HepG2 (cell line): ENCODE measurements around the gene GATA5. TPM values are rescaled to one million over a fixed set of nuclear protein-coding genes. Genes with fewer than 3 reads are reported as not detected.
A peak's percentile ranks its signal among the peaks of the same experiment; 100 is the strongest.

ENCODE experiments used
- ARNT2 ChIP-seq: sonication (generic); formaldehyde crosslinking; IDR thresholded peaks from 2 replicates; pipeline ENCODE4 v1.8.0; 2022; ENCODE audit warnings: mild to moderate bottlenecking, low read depth, missing genetic modification reagents, moderate library complexity
- BRD4 ChIP-seq: sonication (generic); formaldehyde crosslinking; IDR thresholded peaks from 2 replicates; pipeline ENCODE4 v1.4.0; 2020; ENCODE audit warnings: missing genetic modification reagents
- E2F1 ChIP-seq: sonication (generic); formaldehyde crosslinking; IDR thresholded peaks from 2 replicates; pipeline ENCODE4 v1.5.0; 2020; ENCODE audit warnings: missing genetic modification reagents
- IRF2 ChIP-seq: IDR thresholded peaks from 2 replicates; pipeline ENCODE4 v1.6.1; 2018; ENCODE audit warnings: missing genetic modification reagents, missing compliant biosample characterization
- NFE2 ChIP-seq: sonication (generic); formaldehyde crosslinking; IDR thresholded peaks from 2 replicates; pipeline ENCODE4 v1.4.0; 2020; ENCODE audit warnings: missing genetic modification reagents
- THAP9 ChIP-seq: sonication (generic); formaldehyde crosslinking; IDR thresholded peaks from 2 replicates; pipeline ENCODE4; 2020; ENCODE audit warnings: missing genetic modification reagents, mild to moderate bottlenecking, borderline replicate concordance
- ZFP91 ChIP-seq: sonication (generic); formaldehyde crosslinking; IDR thresholded peaks from 2 replicates; pipeline ENCODE4 v1.9.0; 2022; ENCODE audit warnings: missing genetic modification reagents, mild to moderate bottlenecking, borderline replicate concordance
- ZMAT5 ChIP-seq: sonication (generic); formaldehyde crosslinking; IDR thresholded peaks from 2 replicates; pipeline ENCODE4 v1.5.0; 2020; ENCODE audit warnings: mild to moderate bottlenecking, low read depth, missing genetic modification reagents, borderline replicate concordance
- ZNF263 ChIP-seq: sonication (generic); formaldehyde crosslinking; IDR thresholded peaks from 2 replicates; pipeline ENCODE4 v1.4.0; 2020; ENCODE audit warnings: missing genetic modification reagents
- ZNF318 ChIP-seq: sonication (generic); formaldehyde crosslinking; IDR thresholded peaks from 2 replicates; pipeline ENCODE4 v1.4.0; 2020; ENCODE audit warnings: mild to moderate bottlenecking, missing genetic modification reagents
- ZNF550 ChIP-seq: sonication (generic); formaldehyde crosslinking; IDR thresholded peaks from 2 replicates; pipeline ENCODE4 v1.4.0; 2020; ENCODE audit warnings: mild to moderate bottlenecking, missing genetic modification reagents, borderline replicate concordance
- ZNF724P ChIP-seq: sonication (generic); formaldehyde crosslinking; IDR thresholded peaks from 2 replicates; pipeline ENCODE4 v1.8.0; 2022; ENCODE audit warnings: missing genetic modification reagents, borderline replicate concordance
- ZNF776 ChIP-seq: sonication (generic); formaldehyde crosslinking; IDR thresholded peaks from 2 replicates; pipeline ENCODE4 v1.4.0; 2020; ENCODE audit warnings: mild to moderate bottlenecking, missing genetic modification reagents
- polyA plus RNA-seq, 8 experiments: library from polyadenylated mRNA; depleted of rRNA in 3 of 8; stranded (reverse) in 7 of 8; unstranded in 1 of 8; fragments of >200 nt; fragmentation: Illumina TruSeq in 4 of 8; extraction: Trizol in 4 of 8; gene quantifications; 2 replicates each; pipeline versions ENCODE4 v1.2.1 to v1.2.3, GENCODE V29; 2011 to 2016; ENCODE audit warnings: low read depth in 4 of 8, missing spikeins in 1 of 8, mixed read lengths in 1 of 8; ENCODE audit not compliant: insufficient read depth in 1 of 8
- total RNA-seq, 5 experiments: library from RNA; depleted of rRNA; stranded (reverse); fragments of >200 nt; fragmentation: Illumina TruSeq; extraction: Trizol; gene quantifications; 2 replicates each; pipeline ENCODE4 v1.2.3, GENCODE V29; 2016; ENCODE audit warnings: low read depth in 1 of 5

The GATA5 gene
- total and polyA plus RNA-seq, 2 of the 13 experiments (the other 11 are each of a cell fraction or from before 2014, with no cell fraction given) = 0.12 to 0.20 TPM

GRCh38 chr20:62424249-62425107 is 51.3 kb downstream of the GATA5 start (continued):
- TF ChIP-seq ZFP91 (CRISPR knock-in tag) = 0 out of 2 replicates have a peak, but pooled peaks have one; percentile 2
- TF ChIP-seq ZNF724P (CRISPR knock-in tag) = no peak
- TF ChIP-seq E2F1 (CRISPR knock-in tag) = no peak
- no peak for TF ChIP-seq ZMAT5
- no peak for TF ChIP-seq ZNF550 (CRISPR knock-in tag)
- TF ChIP-seq ZNF776 (CRISPR knock-in tag) = 0 out of 2 replicates have a peak, but pooled peaks have one; percentile 46
- TF ChIP-seq ZNF318 (CRISPR knock-in tag) = no peak
- no peak for TF ChIP-seq ARNT2 (CRISPR knock-in tag)
- no peak for TF ChIP-seq BRD4
- no peak for TF ChIP-seq NFE2 (CRISPR knock-in tag)
- no peak for TF ChIP-seq IRF2 (CRISPR knock-in tag)
- no peak for TF ChIP-seq ZNF263 (CRISPR knock-in tag)
- TF ChIP-seq THAP9 (CRISPR knock-in tag) = no peak
